Measurements from ENCODE around the gene LRRC38.

The LRRC38 gene

GRCh38 chr1:13500806-13501205, 13.0 kb downstream of the LRRC38 start:
- H3K27ac Mint-ChIP-seq, result no peak overlapping the region

GRCh38 chr1:13499422-13499821, 14.4 kb downstream of the LRRC38 start:
- no peaks in the 10 kb centered on the region for H3K9me3 Mint-ChIP-seq
- H3K27ac Mint-ChIP-seq, result no peak overlapping the region
- H3K4me1 Mint-ChIP-seq, result no peaks in the 10 kb centered on the region
- no peak for ATAC-seq
- no peak for DNase-seq
- H3K36me3 Mint-ChIP-seq (ENCODE audit: low read depth), result no peaks in the 10 kb centered on the region
- peaks cover 12% of the 10 kb centered on the region for H3K27me3 Mint-ChIP-seq
- H3K4me3 Mint-ChIP-seq, result no peak overlapping the region

More at GRCh38 chr1:13500806-13501205, 13.0 kb downstream of the LRRC38 start:
- Mint-ChIP-seq H3K9me3 (no peaks in the 10 kb centered on the region), H3K27me3 (peaks cover 8% of the 10 kb centered on the region), H3K36me3 (ENCODE audit: low read depth) (no peaks in the 10 kb centered on the region), H3K4me3 (no peak overlapping the region), H3K4me1 (no peaks in the 10 kb centered on the region)
- ATAC-seq (no peak), DNase-seq (no peak)

GRCh38 chr1:13498553-13498952, 15.2 kb downstream of the LRRC38 start:
- ATAC-seq (no peak), DNase-seq (no peak)
- Mint-ChIP-seq H3K4me3 (no peak overlapping the region), H3K27ac (no peak overlapping the region), H3K9me3 (no peaks in the 10 kb centered on the region), H3K4me1 (no peaks in the 10 kb centered on the region), H3K36me3 (ENCODE audit: low read depth) (no peaks in the 10 kb centered on the region), H3K27me3 (peaks cover 12% of the 10 kb centered on the region)

DNA sequence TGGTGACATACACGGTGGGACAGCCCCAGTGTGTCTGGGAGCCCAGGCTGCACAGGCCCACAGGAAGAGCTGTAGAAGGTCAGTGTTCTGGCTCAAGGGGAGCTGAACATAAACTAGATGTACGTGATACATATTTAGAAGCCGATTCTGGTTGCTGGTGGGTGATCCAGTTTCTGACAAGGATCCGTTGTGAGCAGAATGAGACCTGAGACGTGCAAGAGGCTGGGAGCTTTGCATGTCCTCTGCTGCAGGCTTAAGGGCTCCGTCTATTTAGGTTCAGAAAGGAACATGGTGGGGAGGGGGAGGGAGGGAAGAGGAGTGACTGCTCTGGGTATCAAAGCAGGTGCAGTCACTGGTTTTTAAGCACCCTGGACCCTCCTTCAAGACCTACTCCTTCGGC, 18.6 kb downstream of the LRRC38 start:
- H3K27ac Mint-ChIP-seq, result no peak overlapping the region

GRCh38 chr1:13494712-13495111, 19.1 kb downstream of the LRRC38 start:
- peaks cover 13% of the 10 kb centered on the region for H3K27me3 Mint-ChIP-seq
- no peak for DNase-seq
- H3K9me3 Mint-ChIP-seq, result no peaks in the 10 kb centered on the region
- no peaks in the 10 kb centered on the region for H3K4me1 Mint-ChIP-seq
- no peak for ATAC-seq
- no peak overlapping the region for H3K4me3 Mint-ChIP-seq
- no peak overlapping the region for H3K27ac Mint-ChIP-seq
- H3K36me3 Mint-ChIP-seq (ENCODE audit: low read depth), result no peaks in the 10 kb centered on the region

More for the DNA sequence above, 18.6 kb downstream of the LRRC38 start:
- Mint-ChIP-seq H3K27me3 (peaks cover 13% of the 10 kb centered on the region), H3K9me3 (no peaks in the 10 kb centered on the region), H3K4me3 (no peak overlapping the region), H3K36me3 (ENCODE audit: low read depth) (no peaks in the 10 kb centered on the region), H3K4me1 (no peaks in the 10 kb centered on the region)
- no peak for DNase-seq
- no peak for ATAC-seq

GRCh38 chr1:13494025-13494424, 19.8 kb downstream of the LRRC38 start:
- Mint-ChIP-seq H3K36me3 (ENCODE audit: low read depth) (no peaks in the 10 kb centered on the region), H3K4me1 (no peaks in the 10 kb centered on the region), H3K27ac (no peak overlapping the region), H3K27me3 (peaks cover 13% of the 10 kb centered on the region), H3K4me3 (no peak overlapping the region), H3K9me3 (no peaks in the 10 kb centered on the region)
- ATAC-seq (peak; percentile 59), DNase-seq (no peak)

DNA sequence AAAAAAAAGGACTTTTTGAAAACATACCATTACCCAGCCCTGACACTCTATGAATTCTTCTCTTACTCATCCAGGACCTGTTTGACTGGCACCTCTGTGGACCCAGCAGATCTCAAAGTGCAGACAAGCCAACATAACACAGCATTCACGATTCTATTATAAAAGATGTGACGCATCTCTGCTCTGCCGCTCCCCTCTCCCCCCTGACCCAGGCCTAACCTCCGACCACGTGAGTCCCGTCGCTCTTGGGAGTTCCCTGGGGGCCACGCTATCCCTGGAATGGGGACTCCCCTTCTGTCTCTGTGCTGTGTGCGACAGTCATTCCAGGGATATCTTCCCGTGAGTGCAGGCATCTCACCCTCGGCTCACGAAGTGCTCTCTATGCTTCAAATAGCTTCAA, 21.1 kb downstream of the LRRC38 start:
- peaks cover 14% of the 10 kb centered on the region for H3K27me3 Mint-ChIP-seq
- no peaks in the 10 kb centered on the region for H3K36me3 Mint-ChIP-seq (ENCODE audit: low read depth)
- H3K4me1 Mint-ChIP-seq, result no peaks in the 10 kb centered on the region
- no peak overlapping the region for H3K27ac Mint-ChIP-seq
- no peak for ATAC-seq
- H3K4me3 Mint-ChIP-seq, result no peak overlapping the region
- H3K9me3 Mint-ChIP-seq, result no peaks in the 10 kb centered on the region
- DNase-seq, result no peak

- no peaks in the 10 kb centered on the region for H3K9me3 Mint-ChIP-seq
- no peak for ATAC-seq
- no peak overlapping the region for H3K27ac Mint-ChIP-seq
- H3K4me3 Mint-ChIP-seq, result no peak overlapping the region
- H3K36me3 Mint-ChIP-seq (ENCODE audit: low read depth), result no peaks in the 10 kb centered on the region
- H3K27me3 Mint-ChIP-seq, result peaks cover 15% of the 10 kb centered on the region
- DNase-seq, result no peak
- H3K4me1 Mint-ChIP-seq, result peaks cover 2% of the 10 kb centered on the region
Observed at GRCh38 chr1:13487957-13488356, 25.8 kb downstream of the LRRC38 start.

GRCh38 chr1:13487143-13487868, 26.5 kb downstream of the LRRC38 start:
- no peaks in the 10 kb centered on the region for H3K36me3 Mint-ChIP-seq (ENCODE audit: low read depth)
- peaks cover 12% of the 10 kb centered on the region for H3K27me3 Mint-ChIP-seq
- ATAC-seq, result no peak
- H3K4me3 Mint-ChIP-seq, result no peak overlapping the region
- H3K27ac Mint-ChIP-seq, result no peak overlapping the region
- H3K9me3 Mint-ChIP-seq, result no peaks in the 10 kb centered on the region
- no peak for DNase-seq
- peaks cover 2% of the 10 kb centered on the region for H3K4me1 Mint-ChIP-seq

DNA sequence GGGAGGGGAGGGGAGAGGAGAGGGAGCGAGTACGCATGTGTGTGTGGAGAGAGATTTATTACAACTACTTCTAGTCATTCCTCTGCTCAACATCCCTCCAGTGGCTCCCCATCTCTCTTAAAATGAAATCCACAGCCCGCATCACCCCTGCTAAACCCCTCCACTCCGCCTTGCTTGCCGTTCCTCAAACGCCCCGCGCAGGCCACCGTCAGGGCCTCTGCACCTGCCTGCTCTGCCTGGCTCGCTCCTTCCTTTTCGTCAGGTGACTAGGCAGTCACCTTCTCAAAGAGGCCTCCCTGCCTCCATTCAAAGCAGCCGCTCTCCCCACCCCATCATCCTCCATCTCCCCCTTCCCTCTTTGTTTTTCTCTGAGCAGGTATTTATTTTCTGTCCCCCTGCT, 29.9 kb downstream of the LRRC38 start:
- no peaks in the 10 kb centered on the region for H3K9me3 Mint-ChIP-seq
- no peak overlapping the region for H3K4me3 Mint-ChIP-seq
- no peaks in the 10 kb centered on the region for H3K36me3 Mint-ChIP-seq (ENCODE audit: low read depth)
- DNase-seq (no peak), ATAC-seq (no peak)
- H3K27ac Mint-ChIP-seq, result no peak overlapping the region
- H3K4me1 Mint-ChIP-seq, result peaks cover 9% of the 10 kb centered on the region
- H3K27me3 Mint-ChIP-seq, result peaks cover 10% of the 10 kb centered on the region

DNA sequence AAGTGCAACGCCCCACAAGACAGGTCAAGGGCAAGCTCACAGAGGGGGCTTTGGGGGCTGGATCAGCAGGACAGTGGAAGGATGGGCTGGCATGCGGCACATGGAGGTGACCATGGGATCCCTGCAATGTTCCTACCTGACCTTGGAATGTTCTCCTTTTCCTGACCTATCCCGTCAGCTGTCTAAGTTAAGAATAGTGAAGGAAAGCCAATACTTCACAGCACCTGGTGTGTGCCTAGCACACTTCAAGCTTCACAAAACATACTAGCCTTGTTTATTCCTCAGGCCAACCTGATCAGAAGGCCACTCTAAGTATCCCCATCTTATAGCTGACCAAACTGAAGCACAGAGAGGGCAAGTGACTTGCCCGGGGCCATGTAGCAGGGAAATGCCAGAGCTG, 31.2 kb downstream of the LRRC38 start:
- Mint-ChIP-seq H3K27me3 (peaks cover 7% of the 10 kb centered on the region), H3K4me3 (no peak overlapping the region), H3K27ac (no peak overlapping the region), H3K4me1 (peaks cover 11% of the 10 kb centered on the region), H3K9me3 (peaks cover 3% of the 10 kb centered on the region), H3K36me3 (ENCODE audit: low read depth) (no peaks in the 10 kb centered on the region)
- no peak for DNase-seq
- no peak for ATAC-seq

DNA sequence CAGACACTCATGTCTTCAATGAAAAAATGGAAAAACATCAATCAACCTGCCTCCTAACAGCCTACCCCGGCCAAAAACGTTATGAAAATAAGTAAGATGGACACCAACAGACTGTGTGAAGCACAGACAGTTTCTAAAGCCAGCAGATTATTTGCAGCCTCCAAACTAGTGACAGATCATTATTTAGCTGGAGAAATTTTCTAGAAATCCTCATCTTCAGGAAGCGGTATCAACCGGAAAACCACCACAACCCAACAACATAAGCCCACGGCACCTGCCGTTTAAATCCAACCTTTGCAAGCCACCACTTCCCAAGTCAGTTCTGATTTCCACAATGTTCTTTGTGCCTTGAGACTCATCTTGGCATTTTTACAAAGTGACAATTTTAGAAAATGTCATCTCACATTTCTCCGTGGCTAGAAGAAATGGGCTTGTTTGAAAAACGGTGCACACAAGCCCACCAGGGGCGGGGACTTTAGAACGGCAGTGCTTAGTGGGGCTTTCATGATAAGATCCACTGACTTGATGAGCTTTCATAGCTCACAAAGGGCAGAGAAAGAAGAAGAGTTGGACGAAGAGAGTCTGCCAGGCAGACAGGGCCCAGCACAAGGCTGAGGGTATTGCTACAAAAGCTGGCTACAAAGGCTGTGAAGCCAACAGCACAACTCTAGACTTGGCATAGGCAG, 34.5 kb downstream of the LRRC38 start:
- H3K4me3 Mint-ChIP-seq, result no peak overlapping the region
- peaks cover 3% of the 10 kb centered on the region for H3K9me3 Mint-ChIP-seq
- H3K4me1 Mint-ChIP-seq, result peaks cover 9% of the 10 kb centered on the region
- ATAC-seq (no peak), DNase-seq (no peak)
- H3K27ac Mint-ChIP-seq, result no peak overlapping the region
- H3K27me3 Mint-ChIP-seq, result no peaks in the 10 kb centered on the region
- peaks cover 3% of the 10 kb centered on the region for H3K36me3 Mint-ChIP-seq (ENCODE audit: low read depth)

DNA sequence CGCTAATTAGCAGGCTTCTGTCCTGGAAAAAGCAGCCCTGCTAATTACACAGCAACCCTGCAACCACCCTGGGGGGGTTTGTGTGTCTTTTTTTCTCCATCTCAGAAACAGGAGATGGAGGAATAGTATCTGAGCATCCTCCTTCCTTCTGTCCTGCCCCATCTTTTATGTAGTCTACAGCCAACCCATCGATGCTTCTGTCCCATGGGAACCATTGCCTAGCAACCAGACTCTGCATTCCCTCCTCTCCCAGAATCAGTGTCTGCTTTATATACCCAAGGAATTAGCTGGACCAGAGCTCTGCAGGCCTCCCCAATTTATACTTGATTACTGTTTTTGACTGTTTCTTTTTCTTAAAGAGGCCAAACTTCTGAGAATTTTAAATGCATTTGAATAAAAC, 35.1 kb downstream of the LRRC38 start:
- Mint-ChIP-seq H3K27me3 (no peaks in the 10 kb centered on the region), H3K27ac (no peak overlapping the region), H3K4me1 (peaks cover 9% of the 10 kb centered on the region), H3K9me3 (peaks cover 3% of the 10 kb centered on the region), H3K4me3 (no peak overlapping the region), H3K36me3 (ENCODE audit: low read depth) (peaks cover 3% of the 10 kb centered on the region)
- ATAC-seq (no peak), DNase-seq (no peak)

DNA sequence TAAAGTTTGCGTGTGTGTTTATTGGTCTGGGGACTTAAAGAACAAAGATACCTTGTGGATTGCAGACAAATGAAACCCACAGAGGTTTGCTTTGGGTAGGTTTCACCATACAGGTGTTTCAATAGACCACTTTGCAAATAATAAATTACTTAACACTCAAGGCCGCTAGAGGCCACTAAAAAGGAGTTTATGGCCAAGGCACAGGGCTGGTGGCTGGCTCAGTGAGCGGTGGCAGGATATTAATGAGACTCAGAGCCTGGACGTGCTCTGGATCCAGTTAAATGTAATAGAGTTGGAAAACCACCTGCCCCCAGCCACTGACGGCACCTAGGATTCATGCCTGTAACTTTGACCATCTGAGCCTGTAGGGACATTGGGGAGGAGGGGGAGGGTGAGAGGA, 44.5 kb downstream of the LRRC38 start:
- ATAC-seq, result no peak
- no peak for DNase-seq
- Mint-ChIP-seq H3K27me3 (no peaks in the 10 kb centered on the region), H3K9me3 (no peaks in the 10 kb centered on the region), H3K27ac (no peak overlapping the region), H3K36me3 (ENCODE audit: low read depth) (no peaks in the 10 kb centered on the region), H3K4me1 (no peaks in the 10 kb centered on the region), H3K4me3 (no peak overlapping the region)

DNA sequence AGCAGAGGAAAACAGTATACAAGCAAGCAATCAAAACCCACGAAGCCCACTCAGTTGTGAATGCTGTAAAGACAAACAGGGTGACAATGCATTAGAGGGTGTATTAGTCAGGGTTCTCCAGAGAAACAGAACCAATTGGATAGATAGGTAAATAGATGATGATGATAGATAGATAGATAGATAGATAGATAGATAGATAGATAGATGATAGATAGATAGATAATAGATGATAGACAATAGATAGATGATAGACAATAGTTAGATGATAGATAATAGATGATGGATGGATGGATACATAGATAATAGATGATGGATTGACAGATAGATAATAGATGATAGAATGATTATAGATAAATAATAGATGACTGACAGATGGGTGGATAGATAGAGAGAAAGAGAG, 48.3 kb downstream of the LRRC38 start:
- ATAC-seq, result no peak
- H3K27me3 Mint-ChIP-seq, result peaks cover 2% of the 10 kb centered on the region
- no peaks in the 10 kb centered on the region for H3K36me3 Mint-ChIP-seq (ENCODE audit: low read depth)
- H3K4me3 Mint-ChIP-seq, result no peak overlapping the region
- no peak overlapping the region for H3K27ac Mint-ChIP-seq
- no peak for DNase-seq
- no peaks in the 10 kb centered on the region for H3K4me1 Mint-ChIP-seq
- no peaks in the 10 kb centered on the region for H3K9me3 Mint-ChIP-seq
